22Rv1 (cell line): Measurements from ENCODE around the gene ACAP1.

Experiments used
- H3K27ac ChIP-seq: fragments of 450-650 bp; 2 replicates; pipeline ENCODE4 v1.5.1; 2017
- CTCF ChIP-seq: fragments of 450-650 bp; IDR thresholded peaks from 2 replicates; pipeline ENCODE4 v1.5.1; 2017; ENCODE audit warnings: mild to moderate bottlenecking
- ZFX ChIP-seq: fragments of 450-650 bp; IDR thresholded peaks from 2 replicates; pipeline ENCODE4 v1.6.1; 2017; ENCODE audit warnings: antibody characterized with exemption, borderline replicate concordance

Gene ACAP1

DNA sequence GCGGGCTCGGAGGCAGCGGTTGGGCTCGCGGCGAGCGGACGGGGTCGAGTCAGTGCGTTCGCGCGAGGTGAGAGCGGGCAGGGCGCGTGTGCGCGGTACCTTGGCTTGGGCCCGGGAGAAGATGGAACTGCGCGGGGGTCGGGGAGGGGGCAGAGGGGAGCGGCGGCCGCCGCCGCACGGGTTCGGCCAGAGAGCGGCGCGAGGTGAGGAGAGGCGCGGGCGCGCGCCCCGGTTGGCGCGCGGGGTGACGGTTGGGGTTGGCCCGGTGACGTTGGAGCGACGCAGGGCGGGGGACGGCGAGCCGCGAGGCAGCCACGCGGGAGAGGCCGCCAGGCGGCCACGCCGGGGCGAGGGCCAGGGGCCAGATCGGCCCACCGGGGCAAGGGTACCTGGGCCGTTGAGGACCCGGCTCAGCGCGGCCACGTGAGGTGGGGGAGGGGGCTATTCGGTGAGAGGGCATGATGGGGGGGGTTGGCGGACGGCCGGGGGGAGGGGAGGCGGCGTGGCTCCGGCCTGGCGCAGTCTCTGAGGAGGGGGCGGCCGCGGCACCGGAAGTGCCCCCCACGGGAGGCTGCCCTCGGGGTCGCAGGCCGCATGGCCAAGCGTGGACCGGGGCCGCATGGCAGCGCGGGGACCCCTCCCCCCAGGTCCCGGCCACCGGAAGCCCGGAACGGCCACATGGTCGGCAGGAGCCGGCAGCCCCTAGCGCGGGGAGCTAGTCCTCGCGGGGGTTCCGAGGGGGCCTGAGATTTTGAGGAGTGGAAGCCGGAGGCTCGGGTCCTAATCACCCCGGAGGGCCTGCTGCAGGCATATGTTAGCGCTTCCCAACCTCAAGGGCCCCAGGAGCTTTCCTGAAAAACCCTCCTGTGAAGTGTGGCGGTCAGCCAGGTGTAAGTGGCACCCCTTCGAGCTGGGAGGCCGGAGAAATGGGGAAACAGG is 28.4 kb upstream of the ACAP1 start:
- peak overlapping the region; percentile 99 for H3K27ac ChIP-seq
- TF ChIP-seq ZFX, result no peak
- TF ChIP-seq CTCF, result no peak

DNA sequence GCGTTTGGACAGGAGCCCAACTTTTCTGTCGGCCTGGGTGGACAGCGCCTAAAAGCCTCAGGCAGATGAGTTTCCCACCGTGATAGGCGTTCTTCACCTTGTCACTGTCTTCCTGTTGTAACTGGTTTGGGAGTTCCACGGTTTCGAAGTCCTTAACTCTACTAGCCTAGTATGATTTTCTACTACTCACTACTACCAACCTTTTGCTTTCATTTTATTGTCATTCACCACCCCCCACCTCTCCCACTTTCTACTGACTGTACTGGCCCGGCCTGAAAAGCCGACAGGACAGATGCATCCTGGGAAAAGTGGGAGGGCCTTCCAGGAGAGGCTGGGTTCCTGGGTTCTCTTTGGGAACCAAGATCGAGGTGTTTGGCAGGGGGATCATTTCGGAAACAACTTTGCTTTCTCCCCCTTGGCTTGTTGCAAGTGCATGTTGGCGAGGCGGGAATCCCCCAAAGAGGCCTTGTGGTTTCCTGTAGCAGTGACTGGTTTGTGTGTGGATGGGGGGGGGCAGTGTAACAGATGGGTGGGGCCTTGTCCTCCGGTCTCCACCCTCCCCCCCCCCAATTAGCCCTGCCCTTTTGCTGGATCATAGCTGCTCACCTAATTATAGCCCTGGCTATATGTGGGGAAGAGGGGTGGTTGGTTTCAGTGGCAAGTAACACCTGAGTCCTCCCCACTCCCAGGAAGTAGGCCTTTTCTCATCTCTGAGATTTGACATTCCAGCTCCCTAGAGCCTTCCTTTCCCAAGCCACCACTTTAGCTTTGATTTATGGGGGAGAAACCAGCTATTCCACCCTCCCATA is 27.5 kb upstream of the ACAP1 start:
- H3K27ac ChIP-seq, result peak overlapping the region; percentile 99
- TF ChIP-seq ZFX, result no peak
- no peak for TF ChIP-seq CTCF

GRCh38 chr17:7309628-7310027 is 26.7 kb upstream of the ACAP1 start:
- TF ChIP-seq ZFX (no peak), CTCF (no peak)
- H3K27ac ChIP-seq, result peak overlapping the region; percentile 99

- H3K27ac ChIP-seq, result peak overlapping the region; percentile 99
- TF ChIP-seq ZFX, result no peak
- TF ChIP-seq CTCF, result no peak
These were observed 25.1 kb upstream of the ACAP1 start for GRCh38 chr17:7311110-7311705.

- TF ChIP-seq ZFX (no peak), CTCF (no peak)
- peak overlapping the region; percentile 99 for H3K27ac ChIP-seq
These were observed 23.8 kb upstream of the ACAP1 start for GRCh38 chr17:7312432-7313087.

GRCh38 chr17:7313088-7313889 is 23.0 kb upstream of the ACAP1 start:
- peak overlapping the region; percentile 99 for H3K27ac ChIP-seq
- TF ChIP-seq ZFX (no peak), CTCF (peak; percentile 25; the same call in 1 of the 2 replicates)
